Measurements from ENCODE around the gene TTC9B.

Gene TTC9B

DNA sequence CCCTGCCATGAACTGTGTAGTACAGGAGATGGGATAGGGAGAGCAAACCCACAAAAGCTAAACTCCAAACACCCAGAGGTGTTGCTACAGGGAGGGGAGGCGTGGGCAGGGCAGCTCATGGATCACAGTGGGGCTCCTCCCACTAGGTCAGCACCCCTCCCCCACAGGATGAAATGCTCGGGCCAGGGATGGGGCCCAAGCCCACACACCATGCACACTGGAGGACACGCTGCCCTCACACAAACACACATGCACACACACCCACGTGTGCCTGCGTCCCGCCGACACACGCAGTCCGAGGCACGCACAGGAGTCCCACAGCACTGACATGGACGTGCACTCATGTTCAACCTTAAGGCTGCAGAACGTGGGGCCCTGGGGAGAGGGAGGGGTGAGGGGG, 14.3 kb upstream of the TTC9B start:
- TF ChIP-seq, protein P1, sequence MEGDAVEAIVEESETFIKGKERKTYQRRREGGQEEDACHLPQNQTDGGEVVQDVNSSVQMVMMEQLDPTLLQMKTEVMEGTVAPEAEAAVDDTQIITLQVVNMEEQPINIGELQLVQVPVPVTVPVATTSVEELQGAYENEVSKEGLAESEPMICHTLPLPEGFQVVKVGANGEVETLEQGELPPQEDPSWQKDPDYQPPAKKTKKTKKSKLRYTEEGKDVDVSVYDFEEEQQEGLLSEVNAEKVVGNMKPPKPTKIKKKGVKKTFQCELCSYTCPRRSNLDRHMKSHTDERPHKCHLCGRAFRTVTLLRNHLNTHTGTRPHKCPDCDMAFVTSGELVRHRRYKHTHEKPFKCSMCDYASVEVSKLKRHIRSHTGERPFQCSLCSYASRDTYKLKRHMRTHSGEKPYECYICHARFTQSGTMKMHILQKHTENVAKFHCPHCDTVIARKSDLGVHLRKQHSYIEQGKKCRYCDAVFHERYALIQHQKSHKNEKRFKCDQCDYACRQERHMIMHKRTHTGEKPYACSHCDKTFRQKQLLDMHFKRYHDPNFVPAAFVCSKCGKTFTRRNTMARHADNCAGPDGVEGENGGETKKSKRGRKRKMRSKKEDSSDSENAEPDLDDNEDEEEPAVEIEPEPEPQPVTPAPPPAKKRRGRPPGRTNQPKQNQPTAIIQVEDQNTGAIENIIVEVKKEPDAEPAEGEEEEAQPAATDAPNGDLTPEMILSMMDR (IDR thresholded peaks at IDR 0.05; ENCODE audit: low read depth, low read length): no peak
- no peak overlapping the region for H3K4me3 ChIP-seq (ENCODE audit: low read depth, low read length)

DNA sequence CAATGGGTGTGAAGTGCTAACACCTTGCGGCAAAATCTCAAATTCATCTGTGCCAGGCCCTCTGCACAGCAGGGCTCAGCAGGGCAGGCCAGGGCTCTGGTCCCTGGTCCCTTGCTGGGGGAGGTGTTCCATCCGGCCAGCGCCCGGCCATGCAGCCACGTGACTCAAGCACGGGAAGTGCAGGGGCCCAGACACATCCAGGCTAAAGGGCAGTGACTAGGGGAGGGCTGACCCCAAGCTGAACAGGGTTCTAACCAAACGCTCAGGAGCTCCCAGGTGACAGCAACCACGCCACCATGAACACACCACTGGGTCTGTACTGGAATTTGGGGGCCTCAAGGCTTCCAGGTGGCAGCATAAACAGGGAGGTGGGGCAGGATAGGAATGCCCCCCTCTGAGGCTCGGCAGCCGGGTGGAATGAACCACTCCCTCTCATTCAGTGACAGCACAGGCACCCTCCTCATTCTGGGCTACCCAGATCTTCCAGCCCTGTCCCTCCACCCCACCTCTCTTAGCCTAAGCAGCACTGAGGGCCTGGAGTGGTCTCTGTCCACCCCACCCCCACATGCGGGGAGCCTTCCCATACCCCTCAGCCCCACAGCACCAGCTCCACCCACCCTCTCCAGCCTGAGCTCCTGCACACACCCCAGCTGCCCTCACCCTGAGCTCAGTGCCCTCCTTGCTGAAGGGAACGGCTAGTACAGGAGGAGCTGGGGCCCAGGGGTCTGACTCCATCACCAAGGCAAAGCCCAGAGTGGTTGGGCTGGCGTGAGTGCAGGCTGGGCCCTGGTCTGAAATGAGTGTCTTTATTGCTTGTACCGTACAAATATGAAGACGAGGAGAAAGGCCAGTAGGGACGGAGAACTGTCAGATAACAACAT, 13.6 kb upstream of the TTC9B start:
- no peak overlapping the region for H3K4me3 ChIP-seq (ENCODE audit: low read depth, low read length)
- TF ChIP-seq, protein P1 (IDR thresholded peaks at IDR 0.05; ENCODE audit: low read depth, low read length): no peak

DNA sequence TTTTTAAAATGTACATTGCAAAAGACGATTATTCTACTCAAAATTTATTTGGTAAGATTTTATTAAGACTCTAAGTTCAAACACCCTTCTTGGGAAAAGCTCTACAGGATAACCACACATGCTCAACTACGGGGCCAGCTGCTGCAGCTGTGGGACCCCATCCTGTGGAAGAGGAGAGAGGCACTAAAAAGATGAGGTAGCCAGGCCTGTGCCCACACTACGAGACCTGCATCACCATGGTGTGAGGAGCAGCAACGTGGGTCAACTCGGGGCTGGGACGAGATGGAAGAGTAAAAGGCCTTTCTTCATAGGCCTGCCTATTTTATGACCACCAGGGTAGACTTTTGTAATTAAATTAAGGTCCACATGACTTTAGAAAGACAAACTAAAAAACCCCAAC, 12.9 kb upstream of the TTC9B start:
- H3K4me3 ChIP-seq (ENCODE audit: low read depth, low read length): no peak overlapping the region
- TF ChIP-seq, protein P1 (IDR thresholded peaks at IDR 0.05; ENCODE audit: low read depth, low read length): no peak

DNA sequence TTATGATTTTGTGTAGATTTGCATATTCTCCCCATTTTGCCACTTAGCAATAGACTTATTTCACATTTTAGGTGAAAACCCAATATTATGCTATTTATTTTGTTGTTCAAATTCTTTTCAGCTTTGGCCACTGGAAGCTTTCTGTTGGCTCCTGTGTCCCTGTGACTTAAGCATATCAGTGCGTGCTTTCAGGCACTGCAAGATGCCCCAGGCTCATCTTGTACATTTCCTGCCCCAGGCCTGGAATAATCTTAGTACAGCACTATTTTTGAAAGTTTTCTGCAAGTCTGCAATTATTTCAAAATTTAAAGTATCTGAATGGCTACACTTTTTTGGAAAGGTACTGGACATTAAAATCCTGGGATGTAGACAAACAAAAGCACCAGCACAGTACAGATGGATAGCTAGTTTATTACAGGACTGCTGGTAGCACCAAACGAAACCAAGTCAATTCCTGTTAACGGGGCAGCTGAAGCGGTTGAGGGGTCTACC, 11.8 kb upstream of the TTC9B start:
- H3K4me3 ChIP-seq (ENCODE audit: low read depth, low read length): no peak overlapping the region
- TF ChIP-seq, protein P1 (IDR thresholded peaks at IDR 0.05; ENCODE audit: low read depth, low read length): no peak

DNA sequence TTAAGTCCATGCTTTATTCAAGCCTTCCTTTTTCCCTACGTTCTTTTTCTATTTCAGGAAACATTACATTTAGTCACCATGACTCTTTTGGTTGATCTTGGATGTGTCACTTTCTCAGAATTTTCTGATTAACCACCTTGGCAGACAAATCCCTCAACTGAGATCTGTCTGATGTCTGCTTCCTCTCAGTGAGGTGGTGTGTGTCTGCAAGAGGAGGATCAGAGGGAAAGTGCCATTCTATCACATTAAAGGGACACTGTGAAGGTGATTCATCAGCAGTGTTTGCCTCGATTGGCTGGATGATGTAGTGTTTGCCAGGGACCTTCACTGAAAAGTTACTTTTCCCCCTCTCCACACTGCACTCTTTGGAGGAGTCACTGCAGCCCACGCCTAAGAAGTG, 11.3 kb upstream of the TTC9B start:
- H3K4me3 ChIP-seq (ENCODE audit: low read depth, low read length): no peak overlapping the region
- TF ChIP-seq, protein P1 (IDR thresholded peaks at IDR 0.05; ENCODE audit: low read depth, low read length): no peak

DNA sequence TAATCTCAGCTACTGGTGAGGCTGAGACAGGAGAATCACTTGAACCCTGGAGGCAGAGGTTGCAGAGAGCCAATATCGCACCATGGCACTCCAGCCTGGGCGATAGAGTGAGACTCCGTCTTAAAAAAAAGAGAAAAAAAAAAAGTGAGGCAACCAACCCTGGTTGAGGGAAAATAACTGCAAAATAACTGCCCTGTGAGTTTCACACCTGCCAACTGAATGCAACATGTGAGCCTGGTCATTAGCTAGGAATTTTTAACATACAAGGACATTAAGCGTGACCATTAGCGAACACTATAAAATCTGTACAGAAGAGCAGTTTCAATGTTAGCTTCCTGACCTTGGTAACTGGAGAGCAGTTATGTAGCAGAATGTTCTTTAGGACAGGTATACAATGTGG, 10.7 kb upstream of the TTC9B start:
- TF ChIP-seq, protein P1 (IDR thresholded peaks at IDR 0.05; ENCODE audit: low read depth, low read length): no peak
- H3K4me3 ChIP-seq (ENCODE audit: low read depth, low read length): no peak overlapping the region

DNA sequence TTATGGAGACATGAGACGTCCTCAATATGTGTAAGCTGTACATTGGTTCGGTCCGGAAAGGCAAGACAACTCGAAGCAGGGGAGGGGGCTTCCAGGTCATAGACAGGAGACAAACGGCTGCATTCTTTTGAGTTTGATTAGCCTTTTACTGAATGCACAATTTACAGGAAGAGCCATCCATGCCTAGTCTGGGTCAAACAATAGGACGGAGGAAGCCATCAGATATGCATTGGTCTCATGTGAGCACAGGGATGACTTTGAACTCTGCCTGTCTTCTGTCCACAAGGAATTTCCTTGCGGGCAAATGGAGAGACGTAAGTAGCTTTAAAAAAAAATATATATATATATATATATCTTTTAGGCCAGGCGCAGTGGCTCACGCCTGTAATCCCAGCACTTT, 10.2 kb upstream of the TTC9B start:
- TF ChIP-seq, protein P1 (IDR thresholded peaks at IDR 0.05; ENCODE audit: low read depth, low read length): no peak
- H3K4me3 ChIP-seq (ENCODE audit: low read depth, low read length): no peak overlapping the region

Measured in WI38 (cell line).